GM21360 (cell line): ENCODE measurements around the gene SLC12A6.
"Not testable (repeated sequence)": the region's sequence is repeated elsewhere in the genome, so short reads cannot be mapped to it uniquely, and the experiment has no call there.

Source experiments
- ATAC-seq: cut with Tn5 transposase; IDR thresholded peaks from one replicate; pipeline ENCODE4 v1.9.1; 2021; ENCODE audit warnings: mild to moderate bottlenecking, moderate library complexity; ENCODE audit not compliant: unreplicated experiment

SLC12A6 gene

DNA sequence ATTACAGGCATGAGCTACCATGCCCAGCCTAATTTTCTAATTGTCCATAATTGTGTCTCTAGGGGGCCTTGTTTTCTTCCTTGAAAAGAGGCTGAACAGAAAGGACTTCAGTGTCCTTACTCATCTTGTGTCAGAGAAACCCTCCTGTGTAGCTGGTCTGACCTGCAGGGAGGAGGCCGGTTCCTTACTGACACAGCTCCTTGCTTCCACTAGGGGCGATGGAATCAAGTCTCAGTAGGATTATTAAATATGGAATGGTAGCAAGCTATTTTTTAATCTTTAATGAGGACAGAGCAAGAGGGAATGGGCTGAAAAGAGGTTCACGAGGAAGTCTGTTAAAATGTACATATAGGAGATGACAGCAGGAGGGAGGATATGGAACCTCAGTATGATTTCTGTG, 20.8 kb upstream of the SLC12A6 start:
- ATAC-seq: no peak

DNA sequence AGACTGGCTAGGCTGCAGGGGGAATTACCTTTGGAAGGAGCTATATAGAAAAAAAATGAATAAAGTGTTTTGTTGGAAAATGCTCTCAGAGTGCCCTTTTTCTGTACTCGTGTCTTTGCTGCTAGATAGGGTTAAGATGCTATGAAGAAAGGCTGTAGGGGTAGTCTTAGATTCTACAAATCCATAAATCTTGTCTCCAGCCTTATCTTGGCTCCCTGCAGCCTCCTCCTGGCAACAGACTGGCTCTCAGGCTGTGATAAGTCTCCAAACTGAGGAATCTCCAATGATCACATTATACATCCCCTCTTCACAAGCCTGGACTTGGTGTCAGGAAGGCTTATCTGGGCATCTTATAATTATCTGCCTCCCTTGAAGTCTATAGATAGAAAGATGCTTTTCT, 20.1 kb upstream of the SLC12A6 start:
- no peak for ATAC-seq

DNA sequence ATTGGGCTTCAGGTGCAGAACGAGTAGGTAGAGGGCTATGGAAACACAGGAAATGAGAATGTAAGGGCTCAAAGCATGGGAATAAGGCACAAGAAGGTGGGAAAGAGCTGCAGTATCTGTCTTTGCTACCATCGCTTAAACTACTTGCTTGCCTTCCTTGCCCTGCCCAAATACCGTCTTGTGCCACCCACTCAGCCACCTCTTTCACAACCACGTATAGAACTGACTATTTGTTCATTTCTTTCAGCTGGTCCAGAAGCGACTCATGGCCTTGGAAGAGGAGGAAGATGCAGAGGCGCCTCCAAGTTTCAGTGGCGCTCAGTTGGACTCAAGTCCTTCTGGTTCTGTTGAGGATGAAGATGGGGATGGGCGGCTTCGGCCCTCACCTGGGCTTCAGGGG, 17.7 kb upstream of the SLC12A6 start:
- ATAC-seq: no peak

GRCh38 chr15:34354286-34354685, 16.7 kb upstream of the SLC12A6 start:
- ATAC-seq: no peak

GRCh38 chr15:34353627-34354026, 16.0 kb upstream of the SLC12A6 start:
- ATAC-seq: no peak

GRCh38 chr15:34352996-34353395, 15.4 kb upstream of the SLC12A6 start:
- not testable (repeated sequence) for ATAC-seq

DNA sequence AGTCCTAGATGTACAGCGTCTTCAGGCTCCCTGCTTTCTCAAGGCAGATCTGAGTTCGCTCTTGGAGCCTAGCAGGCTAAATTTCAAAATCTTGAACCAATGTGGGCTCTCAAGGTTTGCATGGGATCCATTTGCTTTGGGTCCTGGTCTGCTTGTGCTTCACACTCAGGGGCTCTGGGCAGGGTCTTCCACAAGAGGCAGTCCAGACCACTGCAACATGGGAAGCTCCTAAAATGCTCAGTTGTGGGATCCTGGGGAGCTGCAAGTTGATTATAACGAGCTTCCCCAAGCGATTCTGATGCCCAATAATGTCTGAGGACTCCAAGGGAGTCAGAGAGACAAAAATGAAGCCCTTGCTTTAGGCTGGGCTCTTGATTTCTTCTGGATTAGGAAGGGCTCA, 12.2 kb upstream of the SLC12A6 start:
- ATAC-seq: no peak

DNA sequence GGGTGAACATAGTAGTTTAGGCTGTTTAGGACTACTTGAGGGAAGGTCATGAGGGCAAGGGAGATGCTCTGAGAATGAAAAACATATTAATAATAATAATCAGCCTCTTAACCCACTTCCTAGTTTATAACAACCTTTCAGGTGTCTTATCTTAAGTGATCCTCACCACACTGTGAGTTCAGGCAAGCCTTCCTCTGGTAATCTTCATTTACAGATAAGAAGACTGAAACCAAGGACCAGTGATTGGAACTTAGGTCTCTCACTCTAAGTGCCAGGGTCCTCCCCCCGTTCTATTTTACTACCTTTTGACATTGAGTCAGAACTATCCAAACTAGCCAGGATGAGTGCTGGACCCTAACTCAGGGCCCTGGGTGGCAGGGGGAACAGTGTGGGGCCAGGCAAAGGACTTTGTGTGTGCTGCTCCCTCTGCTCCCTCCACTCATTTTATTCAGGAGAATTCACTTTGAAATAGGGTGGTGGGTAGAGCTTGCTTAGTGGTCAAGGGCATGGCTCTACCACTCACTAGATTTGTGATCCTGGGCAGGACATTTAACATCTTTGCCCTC, 11.2 kb upstream of the SLC12A6 start:
- no peak for ATAC-seq

DNA sequence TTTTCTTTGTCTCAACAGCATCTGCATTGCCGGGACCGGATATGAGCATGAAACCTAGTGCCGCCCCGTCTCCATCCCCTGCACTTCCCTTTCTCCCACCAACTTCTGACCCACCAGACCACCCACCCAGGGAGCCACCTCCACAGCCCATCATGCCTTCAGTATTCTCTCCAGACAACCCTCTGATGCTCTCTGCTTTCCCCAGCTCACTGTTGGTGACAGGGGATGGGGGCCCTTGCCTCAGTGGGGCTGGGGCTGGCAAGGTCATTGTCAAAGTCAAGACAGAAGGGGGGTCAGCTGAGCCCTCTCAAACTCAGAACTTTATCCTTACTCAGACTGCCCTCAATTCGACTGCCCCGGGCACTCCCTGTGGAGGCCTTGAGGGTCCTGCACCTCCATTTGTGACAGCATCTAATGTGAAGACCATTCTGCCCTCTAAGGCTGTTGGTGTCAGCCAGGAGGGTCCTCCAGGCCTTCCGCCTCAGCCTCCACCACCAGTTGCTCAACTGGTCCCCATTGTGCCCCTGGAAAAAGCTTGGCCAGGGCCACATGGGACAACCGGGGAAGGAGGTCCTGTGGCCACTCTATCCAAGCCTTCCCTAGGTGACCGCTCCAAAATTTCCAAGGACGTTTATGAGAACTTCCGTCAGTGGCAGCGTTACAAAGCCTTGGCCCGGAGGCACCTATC, 10.5 kb upstream of the SLC12A6 start:
- no peak for ATAC-seq

DNA sequence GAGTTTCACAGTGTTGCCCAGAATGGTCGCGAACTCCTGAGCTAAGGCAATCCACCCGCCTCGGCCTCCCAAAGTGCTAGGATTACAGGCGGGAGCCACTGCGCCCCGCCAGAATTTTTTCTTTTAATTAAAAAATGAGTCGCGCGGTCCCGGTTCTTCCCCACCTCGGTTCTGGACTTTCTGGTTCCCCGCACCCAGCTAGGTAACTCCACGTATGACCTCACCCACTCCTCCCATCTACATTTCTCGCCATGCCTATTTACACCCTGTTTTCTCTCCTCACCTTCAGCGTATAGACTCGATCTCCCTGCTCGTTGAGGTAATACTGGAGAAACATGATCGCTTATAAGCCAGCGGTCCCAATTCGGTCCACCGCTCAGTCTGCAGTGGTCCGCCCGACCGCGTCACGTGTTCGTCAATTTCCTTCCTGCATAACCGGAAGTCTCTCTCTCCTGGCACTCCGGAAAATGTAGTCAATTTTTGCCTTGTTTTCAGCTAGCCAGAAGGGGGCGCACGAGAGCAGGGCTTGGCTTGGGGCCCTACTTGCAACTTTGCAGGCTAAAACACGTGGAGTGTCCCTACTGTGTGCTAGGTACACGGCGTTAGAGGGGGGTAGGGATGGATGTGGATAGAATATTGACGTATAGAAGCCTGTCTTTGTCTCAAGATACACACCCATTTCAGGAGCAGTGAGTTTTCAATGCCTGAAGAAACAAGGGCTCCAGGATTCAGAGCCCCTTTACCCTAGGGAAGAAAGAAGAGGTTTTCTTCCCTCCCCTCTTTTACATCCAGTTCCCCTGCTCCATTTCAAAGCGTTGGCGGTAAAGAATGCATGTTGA, 5.4 kb upstream of the SLC12A6 start, which contains the start of the genes NOP10 and NUTM1:
NOP10 (minus strand) TSS at position 400 of the 839 bp plus-strand sequence; CDS start at position 337, 63 bp downstream.
NUTM1 (plus strand) TSS at position 579 of the 839 bp plus-strand sequence. CDS start 382 bp downstream, outside the sequence.
- ATAC-seq: peak; percentile 82

GRCh38 chr15:34342213-34342736, 4.7 kb upstream of the SLC12A6 start:
- ATAC-seq: not testable (repeated sequence)

DNA sequence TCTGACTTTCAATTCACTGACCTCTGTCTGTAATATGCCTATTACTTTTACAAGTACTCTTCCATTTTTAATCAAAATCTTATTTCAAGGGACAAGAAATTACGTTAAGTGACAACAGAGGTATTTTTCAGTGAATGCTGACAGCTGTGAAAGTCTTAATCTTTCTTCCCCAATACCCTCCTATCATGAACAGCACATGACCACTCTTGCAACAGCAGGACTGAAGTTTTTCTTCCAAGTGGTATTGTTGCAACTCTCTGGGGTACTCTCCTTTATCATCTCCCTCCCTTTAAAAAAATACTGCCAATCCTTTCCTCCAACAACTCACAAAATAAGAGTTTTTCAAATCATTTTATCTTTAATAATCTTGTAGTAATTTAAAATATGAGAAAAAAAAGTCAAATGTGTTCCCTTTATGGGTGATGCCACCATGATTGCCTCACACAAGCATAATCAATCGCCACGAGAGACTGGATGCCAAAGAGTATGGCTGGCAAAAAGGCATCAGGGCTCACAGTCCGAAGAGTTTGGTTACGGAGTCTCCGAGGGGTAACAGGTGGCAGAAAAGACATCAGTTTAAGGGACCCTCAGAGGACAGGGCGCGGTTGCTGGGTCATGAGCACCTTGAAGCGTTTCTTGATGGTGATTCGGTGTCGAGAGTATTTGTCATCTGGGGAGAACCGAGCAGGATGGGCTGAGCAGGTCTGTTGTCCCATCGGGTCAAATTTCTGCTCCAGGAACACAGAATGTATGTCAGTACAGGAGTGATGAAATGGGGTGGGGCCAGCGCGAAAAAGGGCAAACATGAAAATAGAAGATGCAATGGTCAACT, 4.0 kb upstream of the SLC12A6 start:
- ATAC-seq: no peak

GRCh38 chr15:34339946-34340345, 2.4 kb upstream of the SLC12A6 start:
- no peak for ATAC-seq

- ATAC-seq: no peak
Measured at GRCh38 chr15:34338347-34338746, 766 bp upstream of the SLC12A6 start.

- ATAC-seq: peak; percentile 2
Measured at GRCh38 chr15:34336991-34337556, 507 bp downstream of the SLC12A6 start.

GRCh38 chr15:34336231-34336990, 1.2 kb downstream of the SLC12A6 start:
- ATAC-seq: no peak

- ATAC-seq: no peak
Measured at GRCh38 chr15:34335176-34336032, 2.2 kb downstream of the SLC12A6 start.

- ATAC-seq: no peak
Measured at GRCh38 chr15:34334672-34335071, 2.9 kb downstream of the SLC12A6 start.
